Stimulated activated naive B cell treated with anti-CD40 and anti-IgM and Interleukin-4, amounts not matched to agents 10 μg/mL and 1 μg/mL and 100 μg/mL, for 72 hours (primary cell): ENCODE measurements around the gene UCHL3.

Experiments
- ATAC-seq, 2 donors: fragments of 150-1000 bp; cut with Tn5 transposase; replicated peaks; 2 replicates each; pipeline ENCODE4 v1.10.0; 2021; ENCODE audit warnings: moderate library complexity in 1 of 2
- DNase-seq: peaks from one replicate; pipeline ENCODE4 v3.0.0; 2021
- H3K27ac Mint-ChIP-seq: one replicate; pipeline ENCODE4 v1.8.0; 2022; ENCODE audit warnings: mild to moderate bottlenecking, mixed read lengths
- H3K27me3 Mint-ChIP-seq, 2 donors: one replicate each; pipeline ENCODE4 v1.8.0; 2022; ENCODE audit warnings: mixed read lengths in 2 of 2
- H3K36me3 Mint-ChIP-seq, 2 donors: one replicate each; pipeline ENCODE4 v1.8.0; 2022; ENCODE audit warnings: mixed read lengths in 2 of 2, mild to moderate bottlenecking in 1 of 2
- H3K4me1 Mint-ChIP-seq, 2 donors: one replicate each; pipeline ENCODE4 v1.8.0; 2022; ENCODE audit warnings: mixed read lengths in 2 of 2, mild to moderate bottlenecking in 1 of 2
- H3K4me3 Mint-ChIP-seq, 2 donors: one replicate each; pipeline ENCODE4 v1.8.0; 2022; ENCODE audit warnings: mild to moderate bottlenecking in 2 of 2, mixed read lengths in 2 of 2, moderate library complexity in 1 of 2
- H3K9me3 Mint-ChIP-seq, 2 donors: one replicate each; pipeline ENCODE4 v1.8.0; 2022; ENCODE audit warnings: mixed read lengths in 2 of 2, mild to moderate bottlenecking in 1 of 2

The UCHL3 gene

DNA sequence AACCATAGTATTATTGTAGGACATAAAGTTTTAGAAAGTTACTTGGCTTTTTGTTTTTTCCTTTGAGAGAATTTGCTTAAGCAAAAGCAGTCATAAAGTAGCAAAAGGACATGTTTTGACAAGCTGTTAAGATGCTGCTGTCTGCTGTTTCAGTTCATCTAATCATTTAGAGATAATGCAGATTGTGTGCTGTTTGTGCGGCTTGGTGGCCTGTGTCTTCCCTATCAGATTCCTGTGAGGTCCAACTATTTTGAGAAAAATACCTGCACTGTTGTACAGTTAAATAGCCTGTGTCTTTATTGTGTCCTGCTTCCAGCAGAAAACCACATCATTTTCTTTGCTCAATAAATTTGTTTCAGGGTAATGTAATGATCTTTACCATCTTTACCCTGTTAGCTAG, 20.0 kb downstream of the UCHL3 start:
- ATAC-seq: no peak
- no peak for DNase-seq
- no peak overlapping the region for H3K4me3 Mint-ChIP-seq
- peaks cover 0 to 1% of the 10 kb centered on the region in 2 donors for H3K4me1 Mint-ChIP-seq
- H3K36me3 Mint-ChIP-seq: peaks cover 38 to 51% of the 10 kb centered on the region in 2 donors
- H3K27me3 Mint-ChIP-seq: no peaks in the 10 kb centered on the region
- H3K27ac Mint-ChIP-seq: no peak overlapping the region
- no peaks in the 10 kb centered on the region for H3K9me3 Mint-ChIP-seq

DNA sequence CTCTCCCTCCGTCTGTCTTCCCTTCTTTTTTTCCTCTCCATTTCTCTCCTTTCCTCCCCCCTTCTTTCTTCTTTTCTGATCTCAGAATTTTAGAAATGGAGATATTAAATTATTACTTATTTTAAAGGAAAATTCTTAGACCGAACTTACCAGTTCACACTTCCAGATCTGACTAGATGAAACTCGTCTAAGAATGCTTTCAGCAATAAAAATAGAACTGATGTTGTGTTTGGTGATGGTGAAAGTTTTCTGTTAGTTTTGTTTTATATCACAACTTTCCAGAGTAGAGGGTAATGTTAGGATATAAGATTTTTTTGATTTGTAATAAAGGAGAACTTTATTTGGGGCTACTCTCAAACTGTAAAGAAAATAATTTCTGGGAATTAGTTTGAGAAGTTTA, 29.9 kb downstream of the UCHL3 start:
- ATAC-seq (no peak), DNase-seq (no peak)
- H3K4me1 Mint-ChIP-seq: peaks cover 0 to 2% of the 10 kb centered on the region in 2 donors
- no peaks in the 10 kb centered on the region for H3K27me3 Mint-ChIP-seq
- peaks cover 6 to 9% of the 10 kb centered on the region in 2 donors for H3K9me3 Mint-ChIP-seq
- peaks cover 32 to 33% of the 10 kb centered on the region in 2 donors for H3K36me3 Mint-ChIP-seq
- no peak overlapping the region for H3K4me3 Mint-ChIP-seq
- no peak overlapping the region for H3K27ac Mint-ChIP-seq

DNA sequence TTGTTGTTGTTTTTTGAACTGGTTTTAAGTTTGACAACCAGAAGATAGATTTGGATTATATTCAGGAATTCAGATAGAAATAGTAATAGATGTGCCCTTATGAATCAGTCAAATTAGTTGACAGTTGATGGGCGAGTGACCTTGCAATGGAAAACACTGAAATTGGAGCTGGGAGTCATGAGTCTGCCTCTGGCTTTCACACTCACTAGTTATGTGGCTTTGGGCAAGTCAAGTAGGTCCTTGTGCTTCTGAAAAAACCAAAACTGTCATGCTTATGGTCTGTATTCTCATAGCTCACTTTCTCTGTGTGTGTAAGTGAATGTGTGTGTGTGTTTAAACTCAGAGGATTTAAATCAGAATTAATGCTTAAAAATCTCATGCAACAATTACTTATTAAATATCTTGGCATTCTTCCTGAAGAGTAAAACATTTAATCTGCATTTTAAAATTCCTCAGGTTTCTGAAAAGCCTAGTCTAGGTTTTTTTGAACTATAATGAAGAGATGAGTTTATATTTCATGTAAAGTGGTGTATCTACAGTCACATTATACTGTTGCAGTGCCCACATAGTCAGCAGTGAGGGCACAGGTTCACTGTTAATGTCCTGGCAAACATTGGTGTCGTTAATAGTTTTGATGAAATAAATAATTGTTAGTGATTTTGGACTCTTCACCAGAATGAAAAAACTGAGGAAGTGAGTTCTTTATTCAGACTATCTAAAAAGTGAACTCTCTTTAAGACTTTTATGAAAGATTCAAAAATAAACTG, 32.5 kb downstream of the UCHL3 start:
- H3K4me1 Mint-ChIP-seq: peaks cover 2 to 6% of the 10 kb centered on the region in 2 donors
- peaks cover 8 to 14% of the 10 kb centered on the region in 2 donors for H3K9me3 Mint-ChIP-seq
- no peaks in the 10 kb centered on the region for H3K27me3 Mint-ChIP-seq
- no peak for ATAC-seq
- no peak for DNase-seq
- no peak overlapping the region for H3K27ac Mint-ChIP-seq
- H3K4me3 Mint-ChIP-seq: no peak overlapping the region
- peaks cover 26 to 31% of the 10 kb centered on the region in 2 donors for H3K36me3 Mint-ChIP-seq

DNA sequence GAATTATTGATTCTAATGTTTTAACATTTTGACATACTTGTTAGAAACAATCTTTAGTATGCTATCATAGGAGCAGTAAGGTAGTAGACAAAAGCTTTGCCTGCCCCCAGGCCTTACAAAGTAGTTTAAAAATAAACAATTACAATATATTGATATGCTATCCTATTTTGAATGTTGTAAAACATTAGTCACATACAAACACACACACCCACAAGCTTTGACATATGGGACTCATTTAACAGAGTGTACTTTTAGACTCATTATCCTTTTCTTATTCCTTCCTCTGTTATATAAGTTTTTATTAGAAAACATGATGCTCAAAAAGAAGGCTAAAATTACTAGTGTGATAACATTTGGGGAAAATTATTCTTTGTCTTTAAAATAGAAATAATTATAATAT, 33.5 kb downstream of the UCHL3 start:
- no peaks in the 10 kb centered on the region for H3K27me3 Mint-ChIP-seq
- no peak for ATAC-seq
- no peak for DNase-seq
- no peak overlapping the region for H3K27ac Mint-ChIP-seq
- peaks cover 8 to 14% of the 10 kb centered on the region in 2 donors for H3K9me3 Mint-ChIP-seq
- H3K4me3 Mint-ChIP-seq: no peak overlapping the region
- peaks cover 2 to 9% of the 10 kb centered on the region in 2 donors for H3K4me1 Mint-ChIP-seq
- H3K36me3 Mint-ChIP-seq: peaks cover 30 to 34% of the 10 kb centered on the region in 2 donors

DNA sequence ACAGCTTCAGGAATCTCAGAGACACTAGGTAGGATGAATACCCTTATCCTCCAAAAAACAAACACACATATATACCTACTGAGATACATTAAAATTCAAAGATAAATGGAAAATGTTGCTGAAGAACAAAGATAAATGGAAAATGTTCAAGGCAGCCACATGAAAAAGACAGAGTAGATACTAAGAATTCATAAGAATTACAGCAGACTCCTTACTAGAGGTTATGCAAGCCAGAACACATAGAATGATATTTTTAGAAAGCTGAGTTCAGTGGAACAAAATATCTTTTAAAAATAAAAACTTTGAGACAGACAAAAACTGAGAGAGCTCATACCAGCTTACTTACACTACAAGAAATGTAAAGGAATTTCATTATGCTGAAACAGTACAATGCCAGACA, 35.6 kb downstream of the UCHL3 start:
- Mint-ChIP-seq H3K4me3 (no peak overlapping the region), H3K9me3 (peaks cover 10 to 14% of the 10 kb centered on the region in 2 donors), H3K27me3 (no peaks in the 10 kb centered on the region), H3K4me1 (peaks cover 2 to 13% of the 10 kb centered on the region in 2 donors), H3K27ac (no peak overlapping the region), H3K36me3 (peaks cover 35 to 42% of the 10 kb centered on the region in 2 donors)
- no peak for DNase-seq
- no peak for ATAC-seq

DNA sequence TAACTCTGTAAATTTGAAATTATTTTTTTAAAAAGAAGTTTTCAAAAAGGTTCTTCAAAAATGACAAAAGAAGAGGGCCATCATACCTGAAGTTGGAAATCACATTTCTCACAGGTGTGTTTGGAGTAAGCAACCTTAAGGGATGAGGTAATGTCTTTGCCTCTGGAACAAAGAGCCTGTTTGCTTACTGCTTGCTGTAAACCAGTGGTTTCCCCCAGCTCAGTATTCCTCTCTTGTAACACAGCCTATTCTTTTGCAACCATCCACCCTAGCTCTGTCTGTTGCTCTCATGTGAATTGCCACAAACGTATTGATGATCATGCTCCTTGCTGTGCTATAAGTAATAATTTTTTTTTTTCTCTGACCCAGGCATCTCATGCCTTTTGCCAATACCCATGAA, 38.1 kb downstream of the UCHL3 start:
- H3K27ac Mint-ChIP-seq: no peak overlapping the region
- peaks cover 36 to 43% of the 10 kb centered on the region in 2 donors for H3K36me3 Mint-ChIP-seq
- H3K4me1 Mint-ChIP-seq: peaks cover 2 to 13% of the 10 kb centered on the region in 2 donors
- DNase-seq (no peak), ATAC-seq (no peak)
- H3K9me3 Mint-ChIP-seq: peaks cover 10 to 14% of the 10 kb centered on the region in 2 donors
- H3K4me3 Mint-ChIP-seq: no peak overlapping the region
- H3K27me3 Mint-ChIP-seq: no peaks in the 10 kb centered on the region

DNA sequence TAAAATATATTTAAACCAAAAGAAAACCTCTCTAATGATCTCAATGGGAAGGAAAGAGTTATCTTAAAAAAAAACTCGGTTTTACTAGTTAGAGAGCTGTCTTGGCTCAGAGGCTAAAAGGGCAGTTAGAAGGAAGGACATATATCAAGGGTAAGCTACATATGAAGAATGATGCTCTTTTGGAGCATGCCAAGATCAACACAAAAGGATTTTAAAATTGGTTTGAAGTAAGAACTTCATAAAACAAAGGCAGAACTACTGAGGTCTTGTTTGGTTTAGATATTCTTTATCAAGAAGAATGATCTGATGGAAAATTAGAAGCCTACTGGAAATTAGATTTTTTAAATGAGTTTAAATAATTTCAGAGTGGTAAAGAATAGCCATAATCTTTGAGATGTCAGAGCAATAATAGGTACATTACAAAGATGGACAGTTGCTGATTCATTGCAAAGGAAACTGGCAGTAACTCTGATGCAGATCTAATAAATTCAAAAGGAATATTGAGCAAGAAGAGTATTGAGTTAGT, 47.1 kb downstream of the UCHL3 start:
- Mint-ChIP-seq H3K27ac (no peak overlapping the region), H3K36me3 (peaks cover 13 to 32% of the 10 kb centered on the region in 2 donors), H3K4me3 (no peak overlapping the region), H3K9me3 (no peaks in the 10 kb centered on the region), H3K4me1 (no peaks in the 10 kb centered on the region), H3K27me3 (no peaks in the 10 kb centered on the region)
- ATAC-seq (no peak), DNase-seq (no peak)

DNA sequence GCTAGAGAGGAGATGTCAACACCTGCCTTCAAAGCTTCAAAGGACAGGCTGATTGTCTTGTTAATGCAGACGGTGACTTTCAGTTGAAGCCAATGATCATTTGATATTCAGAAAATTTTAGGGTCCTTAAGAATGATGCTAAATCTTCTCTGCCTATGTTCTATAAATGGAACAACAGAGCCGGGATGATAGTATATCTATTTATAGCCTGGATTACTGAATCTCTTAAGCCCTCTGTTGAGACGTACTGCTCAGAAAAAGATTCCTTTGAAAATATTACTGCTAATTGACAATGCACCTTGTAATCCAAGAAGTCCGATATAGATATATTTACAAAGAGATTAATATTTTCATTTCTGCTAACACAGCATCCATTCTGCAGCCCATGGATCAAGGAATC, 50.8 kb downstream of the UCHL3 start:
- peaks cover 13 to 32% of the 10 kb centered on the region in 2 donors for H3K36me3 Mint-ChIP-seq

DNA sequence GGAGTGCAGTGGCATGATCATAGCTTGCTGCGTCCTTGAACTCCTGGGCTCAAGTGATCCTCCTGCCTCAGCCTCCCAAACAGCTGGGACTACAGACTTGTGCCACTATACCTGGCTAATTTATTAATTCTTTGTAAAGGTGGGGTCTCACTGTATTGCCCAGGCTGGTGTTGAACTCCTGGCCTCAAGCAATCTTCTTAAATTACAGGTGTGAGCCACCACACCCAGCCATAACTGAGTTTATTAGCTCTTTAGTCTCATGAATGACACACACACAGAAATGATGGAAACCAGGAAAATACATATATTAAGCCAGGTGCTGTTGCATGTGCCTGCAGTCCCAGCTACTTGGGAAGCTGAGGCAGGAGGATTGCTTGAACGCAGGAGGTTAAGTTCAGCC, 53.4 kb downstream of the UCHL3 start:
- Mint-ChIP-seq H3K27ac (no peak overlapping the region), H3K4me1 (no peaks in the 10 kb centered on the region), H3K27me3 (no peaks in the 10 kb centered on the region), H3K4me3 (no peak overlapping the region), H3K36me3 (peaks cover 15 to 31% of the 10 kb centered on the region in 2 donors), H3K9me3 (no peaks in the 10 kb centered on the region)
- no peak for DNase-seq
- ATAC-seq: no peak

More for the DNA sequence above, 50.8 kb downstream of the UCHL3 start:
- H3K4me1 Mint-ChIP-seq: no peaks in the 10 kb centered on the region
- no peak overlapping the region for H3K4me3 Mint-ChIP-seq
- H3K9me3 Mint-ChIP-seq: no peaks in the 10 kb centered on the region
- no peak overlapping the region for H3K27ac Mint-ChIP-seq
- no peak for DNase-seq
- no peak for ATAC-seq
- H3K27me3 Mint-ChIP-seq: no peaks in the 10 kb centered on the region

DNA sequence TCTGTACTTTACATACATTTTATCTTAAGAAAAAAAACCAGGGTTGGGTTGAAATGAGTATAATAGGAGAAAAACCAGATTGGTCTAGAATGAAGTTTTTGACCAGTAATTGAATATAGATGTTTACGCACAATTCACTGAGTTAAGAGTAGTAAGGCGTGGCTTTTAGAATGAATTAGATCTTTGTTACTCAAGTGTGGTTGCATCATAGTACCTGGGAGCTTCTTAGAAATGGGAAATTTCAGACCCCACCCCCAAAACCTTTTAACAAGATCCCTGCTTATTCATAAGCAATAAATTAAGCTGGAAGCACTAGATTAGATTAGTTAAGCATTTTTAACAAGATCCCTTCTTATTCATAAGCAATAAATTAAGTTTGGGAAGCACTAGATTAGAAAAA, 57.9 kb downstream of the UCHL3 start:
- no peaks in the 10 kb centered on the region for H3K27me3 Mint-ChIP-seq
- DNase-seq (no peak), ATAC-seq (no peak)
- H3K4me3 Mint-ChIP-seq: no peak overlapping the region
- peaks cover 13 to 23% of the 10 kb centered on the region in 2 donors for H3K36me3 Mint-ChIP-seq
- H3K4me1 Mint-ChIP-seq: no peaks in the 10 kb centered on the region
- no peaks in the 10 kb centered on the region for H3K9me3 Mint-ChIP-seq
- no peak overlapping the region for H3K27ac Mint-ChIP-seq

DNA sequence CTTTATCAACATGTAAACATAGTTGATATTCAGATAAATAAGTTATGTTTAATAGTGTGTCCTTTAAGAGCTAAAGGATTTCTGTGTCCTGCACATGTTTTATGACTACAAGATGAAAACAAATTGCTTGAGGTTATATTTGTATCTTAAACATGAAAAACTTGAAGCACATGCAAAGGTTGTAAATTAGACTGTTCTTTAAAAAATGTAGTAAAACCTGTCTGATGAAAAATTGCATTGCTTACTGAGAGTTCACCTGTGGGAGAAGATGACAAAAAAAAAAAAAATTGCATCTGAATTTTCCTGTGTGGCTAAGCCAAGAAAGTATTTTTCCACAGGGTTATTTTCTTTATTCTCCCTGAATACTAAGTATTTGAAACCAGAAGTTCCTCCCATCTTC, 60.9 kb downstream of the UCHL3 start:
- Mint-ChIP-seq H3K4me1 (no peaks in the 10 kb centered on the region), H3K36me3 (peaks cover 18 to 33% of the 10 kb centered on the region in 2 donors), H3K27ac (no peak overlapping the region), H3K27me3 (no peaks in the 10 kb centered on the region), H3K4me3 (no peak overlapping the region), H3K9me3 (no peaks in the 10 kb centered on the region)
- ATAC-seq (no peak), DNase-seq (no peak)

DNA sequence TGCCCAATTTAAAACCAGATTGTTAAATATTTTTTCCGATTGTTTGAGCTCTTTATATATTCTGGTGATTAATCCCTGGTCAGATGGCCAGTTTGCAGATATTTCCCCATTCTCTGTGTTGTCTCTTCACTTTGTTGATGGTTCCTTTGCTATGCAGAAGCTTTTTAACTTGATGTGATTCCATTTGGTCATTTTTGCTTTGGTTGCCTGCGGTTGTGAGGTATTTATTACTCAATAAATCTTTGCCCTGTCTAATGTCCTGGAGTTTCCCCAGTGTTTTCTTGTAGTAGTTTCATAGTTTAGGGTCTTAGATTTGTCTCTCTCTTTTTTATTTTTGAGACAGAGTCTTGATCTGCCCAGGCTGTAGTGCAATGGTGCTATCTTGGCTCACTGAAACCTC, 62.8 kb downstream of the UCHL3 start:
- no peak overlapping the region for H3K27ac Mint-ChIP-seq

DNA sequence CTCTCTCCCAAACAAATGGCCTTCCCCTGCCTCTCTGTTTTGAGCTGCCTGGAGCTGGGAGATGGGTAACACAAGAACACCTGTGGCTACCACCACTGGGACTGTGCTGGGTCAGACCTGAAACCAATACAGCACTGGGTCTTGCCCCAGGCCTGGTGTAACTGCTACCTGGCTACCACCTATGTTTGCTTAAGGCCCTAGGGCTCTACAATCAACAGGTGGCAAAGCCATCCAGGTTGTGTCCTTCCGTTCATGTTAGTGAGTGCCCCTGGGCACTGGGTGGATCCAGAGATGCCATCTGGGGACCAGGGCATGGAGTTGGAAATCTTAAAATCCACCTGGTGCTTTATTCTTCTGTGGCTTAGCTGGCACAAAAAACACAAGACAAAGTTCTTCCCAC, 67.6 kb downstream of the UCHL3 start:
- Mint-ChIP-seq H3K27ac (no peak overlapping the region), H3K27me3 (no peaks in the 10 kb centered on the region), H3K4me1 (no peaks in the 10 kb centered on the region), H3K4me3 (no peak overlapping the region), H3K9me3 (no peaks in the 10 kb centered on the region), H3K36me3 (peaks cover 18 to 35% of the 10 kb centered on the region in 2 donors)
- DNase-seq: no peak
- ATAC-seq: no peak

More for the DNA sequence above, 62.8 kb downstream of the UCHL3 start:
- Mint-ChIP-seq H3K9me3 (no peaks in the 10 kb centered on the region), H3K27me3 (no peaks in the 10 kb centered on the region), H3K36me3 (peaks cover 15 to 30% of the 10 kb centered on the region in 2 donors), H3K4me3 (no peak overlapping the region), H3K4me1 (no peaks in the 10 kb centered on the region)
- no peak for ATAC-seq
- DNase-seq: no peak

DNA sequence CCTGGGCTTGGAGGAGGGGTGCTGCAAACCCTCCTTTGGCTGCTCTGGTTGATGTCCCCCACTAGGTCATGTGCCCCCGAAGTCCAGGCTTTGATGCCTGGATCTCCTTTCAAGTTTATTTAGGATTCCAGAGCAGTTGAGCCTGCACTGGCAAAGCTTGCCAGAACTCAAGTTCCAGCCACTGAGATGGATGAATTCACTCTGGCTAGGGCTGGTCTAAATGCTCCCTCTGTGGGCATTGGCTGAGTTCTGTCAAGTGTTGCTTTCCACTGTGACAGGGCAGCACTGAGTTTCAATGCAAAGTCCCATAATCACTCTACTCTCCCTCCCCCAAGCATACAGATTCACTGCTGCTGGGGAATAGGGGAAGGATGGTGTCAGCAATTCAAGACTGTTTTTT, 68.7 kb downstream of the UCHL3 start:
- H3K4me1 Mint-ChIP-seq: no peaks in the 10 kb centered on the region
- DNase-seq: no peak
- no peak overlapping the region for H3K4me3 Mint-ChIP-seq
- no peak for ATAC-seq
- H3K9me3 Mint-ChIP-seq: no peaks in the 10 kb centered on the region
- no peaks in the 10 kb centered on the region for H3K27me3 Mint-ChIP-seq
- H3K36me3 Mint-ChIP-seq: peaks cover 15 to 27% of the 10 kb centered on the region in 2 donors
- no peak overlapping the region for H3K27ac Mint-ChIP-seq

DNA sequence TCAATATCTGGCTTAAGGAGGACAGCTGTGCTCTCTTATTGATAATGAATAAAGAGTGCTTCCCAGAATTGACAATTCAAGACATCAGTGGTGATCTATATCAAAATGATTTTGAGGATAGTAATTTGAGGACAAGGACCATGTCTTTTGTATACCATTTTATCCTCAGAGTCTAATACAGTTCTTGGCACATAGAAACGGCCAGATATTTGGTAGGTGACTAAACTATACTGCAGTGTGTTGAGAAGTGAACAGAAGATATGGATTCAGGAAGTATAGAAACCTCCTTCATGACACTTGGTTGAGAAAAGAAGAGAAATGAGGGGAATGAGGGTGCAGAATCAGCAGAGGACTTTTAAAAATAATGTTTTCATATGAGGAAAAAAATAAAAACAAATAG, 70.4 kb downstream of the UCHL3 start:
- no peaks in the 10 kb centered on the region for H3K4me1 Mint-ChIP-seq
- no peaks in the 10 kb centered on the region for H3K9me3 Mint-ChIP-seq
- H3K36me3 Mint-ChIP-seq: peaks cover 13 to 36% of the 10 kb centered on the region in 2 donors
- H3K4me3 Mint-ChIP-seq: no peak overlapping the region
- H3K27me3 Mint-ChIP-seq: no peaks in the 10 kb centered on the region
- DNase-seq (no peak), ATAC-seq (no peak)
- H3K27ac Mint-ChIP-seq: no peak overlapping the region
